ENCODE measurements around the gene OR4D5.

OR4D5 gene

DNA sequence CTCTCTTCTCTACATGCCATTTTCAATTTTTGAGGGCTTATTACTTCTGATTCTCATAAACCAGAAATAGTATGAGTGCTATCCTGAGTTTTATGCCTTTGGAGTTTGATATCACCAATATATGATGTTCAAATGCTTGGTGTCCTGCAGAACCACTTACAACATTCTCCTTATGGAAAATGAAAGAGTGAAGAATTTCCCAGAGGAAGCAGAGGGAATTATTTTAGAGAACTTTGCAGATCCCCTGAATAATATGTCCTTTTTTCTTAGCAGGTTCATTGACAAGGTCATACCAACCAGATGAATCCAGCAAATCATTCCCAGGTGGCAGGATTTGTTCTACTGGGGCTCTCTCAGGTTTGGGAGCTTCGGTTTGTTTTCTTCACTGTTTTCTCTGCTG lies at the start of gene OR4D5:
Gene OR4D5, plus strand, starts transcription at position 301 of the 400 bp plus-strand sequence. Its CDS starts 0 bp downstream, at position 301.
- DNase-seq: no peak

DNA sequence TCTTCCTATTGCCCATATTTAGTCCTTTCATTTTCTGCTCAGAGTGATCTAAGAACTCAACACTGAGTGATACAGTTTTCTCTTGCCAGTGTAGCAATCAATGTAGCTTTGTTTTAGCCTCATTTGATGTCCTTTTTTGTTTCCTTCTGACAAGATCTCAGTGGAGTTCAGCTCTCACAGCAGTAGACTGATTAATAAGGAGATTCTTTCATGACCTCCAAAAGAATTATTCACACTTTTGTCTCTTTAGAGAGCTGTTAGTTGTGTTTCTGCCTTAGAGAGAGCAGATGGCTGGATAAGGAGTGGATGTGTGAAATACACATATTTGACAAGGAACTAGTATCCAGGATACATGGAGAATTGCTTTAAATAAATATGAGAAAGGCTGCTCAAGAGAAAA lies 47.4 kb upstream of the OR4D5 start:
- DNase-seq: no peak

DNA sequence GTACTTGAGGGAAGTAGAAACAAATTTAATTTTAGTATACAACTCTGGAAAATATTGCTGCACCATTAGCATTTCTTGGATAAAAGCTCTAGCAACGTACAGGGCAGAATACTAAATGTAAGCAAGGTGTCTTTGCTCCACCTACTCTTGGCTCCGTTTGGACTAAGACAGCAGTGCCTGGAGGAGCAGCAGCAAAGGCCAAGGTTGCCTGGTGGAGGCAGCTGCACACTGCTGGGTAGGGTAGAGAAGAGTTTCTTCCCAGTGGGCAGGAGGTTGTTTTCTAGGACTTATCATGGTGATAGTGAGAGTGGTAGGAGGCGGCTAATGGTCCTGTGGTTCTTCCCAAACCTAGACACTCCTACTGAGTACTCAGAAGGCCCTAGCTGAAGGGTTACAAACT lies 39.6 kb upstream of the OR4D5 start:
- no peak for DNase-seq

DNA sequence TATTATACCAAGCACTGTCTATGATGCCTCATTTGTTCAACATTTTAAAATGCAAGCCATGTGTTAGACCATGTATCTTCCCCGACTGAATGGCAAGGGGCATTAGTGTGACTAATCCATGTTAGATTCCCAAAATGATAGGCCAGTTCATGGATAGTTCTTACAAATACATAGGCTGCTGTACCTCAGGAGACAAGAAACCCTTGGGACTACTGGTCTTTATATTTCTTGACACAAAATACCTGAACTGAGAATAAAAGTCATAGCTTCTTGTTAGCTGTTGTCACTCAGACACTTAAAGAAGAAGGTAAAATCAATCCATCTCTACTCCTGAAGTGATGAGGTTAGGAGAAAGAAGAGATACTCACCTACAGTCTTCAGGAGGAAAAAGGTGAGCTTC lies 37.5 kb upstream of the OR4D5 start, which contains the start of gene OR8D4:
Gene OR8D4, plus strand, starts transcription at position 301 of the 400 bp plus-strand sequence. CDS start 4,265 bp downstream, outside the sequence.
- DNase-seq: no peak

DNA sequence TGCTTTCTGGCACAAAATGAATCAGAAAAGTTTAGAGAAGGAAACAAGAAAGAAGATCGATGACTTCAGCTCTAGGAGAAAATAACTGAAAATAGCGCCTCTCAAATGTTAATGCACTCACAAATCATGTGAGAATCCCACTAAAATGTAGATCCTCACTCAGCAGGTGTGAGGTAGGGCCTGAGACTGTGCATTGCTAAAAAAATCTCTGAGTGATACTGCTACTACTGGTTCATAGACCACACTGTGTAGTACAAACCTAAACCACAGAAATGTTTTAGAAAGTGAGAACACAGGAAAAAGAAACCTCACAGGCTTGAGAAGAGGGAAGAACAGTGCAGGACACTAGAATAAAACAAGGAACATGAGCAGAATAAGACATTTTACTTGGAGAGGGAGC lies 35.5 kb upstream of the OR4D5 start:
- no peak for DNase-seq

DNA sequence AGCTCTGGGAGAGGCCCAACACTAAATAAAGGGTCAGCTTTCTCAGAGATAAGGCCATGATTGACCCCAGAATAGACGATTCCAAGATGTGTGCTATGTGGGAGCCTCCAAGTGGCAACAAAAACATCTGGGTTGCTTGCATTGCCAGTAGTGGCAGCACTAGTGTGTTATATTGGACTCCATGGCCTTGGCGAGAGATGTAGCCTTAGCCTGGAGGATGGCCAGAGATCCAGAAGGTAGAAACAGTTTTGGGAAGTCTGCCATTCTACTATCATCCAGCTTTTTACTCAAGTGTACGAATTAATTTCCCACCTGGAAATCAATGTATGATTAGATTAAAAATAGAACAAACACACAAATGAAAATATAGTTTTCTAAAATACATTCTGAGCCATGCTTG lies 34.5 kb upstream of the OR4D5 start:
- DNase-seq: no peak

DNA sequence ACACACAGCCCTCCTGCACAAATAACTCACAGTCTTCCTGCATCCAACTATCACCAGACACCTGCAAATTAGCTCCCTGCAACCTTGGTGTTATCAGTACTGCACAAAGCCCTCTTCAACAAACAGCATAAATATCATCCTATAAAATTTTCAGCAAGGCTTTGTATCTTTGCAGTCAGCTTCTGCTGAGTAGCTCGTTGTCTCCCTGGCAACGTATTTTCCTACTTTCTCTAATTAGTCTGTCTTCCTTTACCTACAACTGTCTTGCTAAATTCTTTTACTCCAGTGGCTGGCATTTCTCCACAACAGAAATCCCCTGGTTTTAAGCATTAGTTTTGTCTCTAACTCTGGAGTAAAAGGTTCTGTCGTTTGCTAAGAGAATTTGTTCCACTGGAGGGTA lies 33.6 kb upstream of the OR4D5 start:
- no peak for DNase-seq

DNA sequence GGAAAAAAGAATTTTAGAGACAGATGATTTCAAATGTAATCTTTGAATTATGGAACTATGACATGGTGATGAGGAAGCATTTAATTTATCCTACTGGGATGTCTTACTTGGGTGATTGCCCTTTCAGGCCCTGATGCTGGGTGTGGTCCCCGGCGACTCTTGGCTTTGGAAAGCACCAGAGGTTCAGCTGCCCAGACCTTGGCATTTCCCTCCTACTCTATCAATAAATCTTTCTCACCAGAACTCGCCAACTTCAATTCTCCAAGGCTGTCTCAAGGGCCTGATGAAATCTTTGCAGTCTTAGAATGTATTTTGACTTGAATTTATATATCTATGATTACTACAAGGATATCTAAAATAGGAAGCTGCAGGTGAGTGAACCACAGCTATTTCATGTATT lies 18.5 kb upstream of the OR4D5 start:
- no peak for DNase-seq

DNA sequence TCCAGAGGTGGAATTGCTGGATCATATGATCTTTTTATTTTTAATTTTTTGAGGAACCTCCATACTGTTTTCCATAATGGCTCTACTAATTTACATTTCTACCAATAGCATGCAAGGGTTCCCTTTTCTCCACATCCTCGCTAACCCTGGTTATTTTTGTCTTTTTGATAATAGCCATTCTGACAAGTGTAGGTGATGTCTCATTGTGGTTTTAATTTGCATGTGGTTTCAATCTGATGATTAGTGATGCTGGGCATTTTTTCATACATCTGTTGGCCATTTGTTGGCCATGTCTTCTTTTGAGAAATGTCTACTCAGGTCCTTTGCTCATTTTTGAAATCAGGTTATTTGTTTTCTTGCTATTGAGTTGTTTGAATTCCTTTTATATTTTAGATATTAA lies 15.4 kb upstream of the OR4D5 start:
- no peak for DNase-seq

DNA sequence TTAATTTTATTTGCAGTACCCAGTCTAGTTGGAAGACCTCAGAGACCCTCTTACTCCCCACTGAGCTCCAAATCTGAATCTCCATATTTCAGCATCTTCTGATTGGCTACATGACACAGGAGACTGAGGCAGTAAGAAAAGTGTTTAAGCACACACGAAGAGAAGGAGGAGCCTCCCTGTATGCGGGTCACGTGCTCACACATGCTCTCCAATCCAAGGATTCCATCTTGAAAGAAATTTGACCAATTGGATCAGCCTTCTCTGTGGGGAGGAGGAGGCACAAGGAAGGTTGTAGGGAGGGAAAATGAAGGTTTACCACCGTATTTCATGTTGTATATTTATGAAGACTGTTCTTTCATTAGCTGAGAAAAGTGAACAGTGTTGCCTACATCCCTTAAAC lies 3.0 kb downstream of the OR4D5 start:
- no peak for DNase-seq

DNA sequence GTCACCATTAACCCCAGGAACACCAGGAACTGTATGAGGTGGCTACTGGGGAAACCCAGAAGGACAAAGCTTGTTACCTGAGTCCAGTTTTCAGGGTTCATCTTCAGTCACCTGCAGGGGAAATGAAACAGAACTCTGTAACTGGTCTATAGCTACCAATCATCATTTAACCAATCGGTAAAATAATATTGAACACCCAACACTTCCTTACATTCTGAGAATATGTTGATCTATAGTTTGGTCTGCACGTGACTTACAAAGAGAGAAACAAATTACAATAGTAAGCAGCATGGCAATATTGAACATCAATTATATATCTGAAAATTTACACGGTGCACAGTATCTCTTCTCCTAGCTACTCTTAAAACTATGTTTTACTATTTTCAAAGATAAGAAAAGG lies 4.3 kb downstream of the OR4D5 start, which contains the start of gene OR6T1:
Gene OR6T1, minus strand, starts transcription at position 101 of the 400 bp plus-strand sequence. Its CDS starts 0 bp downstream, at position 101.
- no peak for DNase-seq

DNA sequence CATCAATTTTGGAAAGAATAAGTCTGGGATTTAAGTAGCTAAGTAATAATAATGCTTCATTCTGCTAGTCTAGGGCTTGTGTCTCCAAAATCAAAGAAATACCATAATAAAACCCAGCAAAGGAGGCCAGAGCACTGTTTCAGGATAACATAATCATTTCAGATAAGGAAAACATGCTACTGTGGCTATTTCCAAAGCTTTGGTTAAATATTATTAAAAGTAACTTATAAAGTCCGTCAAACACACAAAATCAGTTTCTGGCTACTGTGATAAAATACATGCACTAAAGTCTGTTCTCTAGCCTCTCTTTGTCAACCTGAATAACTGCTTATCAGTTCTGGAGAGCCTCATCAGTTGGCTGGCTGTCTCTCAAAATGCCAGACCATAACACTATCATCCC lies 5.7 kb downstream of the OR4D5 start:
- no peak for DNase-seq

DNA sequence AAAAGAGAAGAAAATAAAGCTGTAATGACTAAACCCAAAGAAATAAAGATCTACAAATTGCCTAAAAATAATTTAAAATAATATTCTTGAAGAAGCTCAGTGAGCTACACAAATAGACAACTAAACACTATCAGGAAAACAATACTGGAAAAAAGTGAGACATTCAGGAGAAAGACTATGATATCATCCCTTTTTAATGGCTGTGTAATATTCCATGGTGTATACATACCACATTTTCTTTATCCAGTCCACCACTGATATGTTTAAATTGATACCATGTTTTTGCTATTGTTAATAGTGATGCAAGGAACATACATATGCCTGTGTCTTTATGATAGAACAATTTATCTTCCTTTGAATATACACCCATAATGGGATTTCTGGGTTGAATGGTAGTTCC lies 17.3 kb downstream of the OR4D5 start:
- no peak for DNase-seq

DNA sequence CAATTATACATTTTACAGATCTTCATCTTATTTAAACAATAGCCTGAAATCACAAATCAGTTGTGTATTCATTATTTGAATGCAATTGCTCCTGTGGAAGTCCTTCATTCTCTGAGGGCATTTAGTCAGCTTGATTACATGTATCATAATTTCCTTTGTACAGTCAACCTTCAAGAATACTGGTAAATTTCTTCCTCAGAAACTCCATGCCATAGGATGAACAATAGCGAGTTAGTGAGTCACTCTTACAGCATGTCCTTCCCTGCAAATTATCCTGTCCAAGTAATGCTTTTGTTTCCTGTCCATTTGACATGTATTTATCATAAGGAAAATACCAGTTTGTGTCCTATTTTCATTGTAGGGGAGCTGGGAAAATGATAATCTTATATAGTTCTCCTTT lies 34.4 kb downstream of the OR4D5 start:
- no peak for DNase-seq

DNA sequence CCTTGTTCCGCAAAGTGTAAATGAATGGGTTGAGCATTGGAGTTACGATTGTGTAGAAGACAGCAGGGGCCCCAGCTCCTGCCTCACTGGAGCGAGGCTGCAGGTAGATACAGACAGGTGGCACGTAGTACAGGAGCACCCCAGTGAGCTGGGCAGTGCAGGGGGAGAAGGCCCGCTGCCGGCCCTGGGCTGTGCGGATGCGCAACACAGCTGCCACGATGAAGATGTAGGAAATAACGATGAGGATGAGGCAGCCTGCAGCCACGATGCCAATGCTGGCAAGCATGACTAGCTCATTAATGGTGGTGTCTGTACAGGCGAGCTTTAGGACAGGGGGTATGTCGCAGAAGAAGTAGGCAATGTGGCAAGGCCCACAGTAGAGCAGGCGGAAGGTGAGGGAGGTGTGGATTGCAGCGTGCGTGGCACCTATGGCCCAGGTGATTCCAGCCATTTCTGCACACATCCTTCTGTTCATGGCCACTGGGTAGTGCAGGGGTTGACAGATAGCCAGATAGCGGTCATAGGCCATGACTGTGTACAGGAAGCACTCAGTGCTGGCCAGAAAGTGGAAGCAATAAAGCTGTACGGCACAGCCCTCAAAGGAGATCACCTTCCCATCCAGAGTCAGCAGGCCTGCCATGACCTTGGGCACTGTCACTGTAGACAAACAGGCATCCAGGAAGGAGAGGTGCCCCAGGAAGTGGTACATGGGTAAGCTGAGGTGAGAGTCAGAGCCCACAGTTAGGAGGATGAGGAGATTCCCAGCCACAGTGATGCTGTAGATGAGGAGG lies 37.5 kb downstream of the OR4D5 start:
- no peak for DNase-seq

DNA sequence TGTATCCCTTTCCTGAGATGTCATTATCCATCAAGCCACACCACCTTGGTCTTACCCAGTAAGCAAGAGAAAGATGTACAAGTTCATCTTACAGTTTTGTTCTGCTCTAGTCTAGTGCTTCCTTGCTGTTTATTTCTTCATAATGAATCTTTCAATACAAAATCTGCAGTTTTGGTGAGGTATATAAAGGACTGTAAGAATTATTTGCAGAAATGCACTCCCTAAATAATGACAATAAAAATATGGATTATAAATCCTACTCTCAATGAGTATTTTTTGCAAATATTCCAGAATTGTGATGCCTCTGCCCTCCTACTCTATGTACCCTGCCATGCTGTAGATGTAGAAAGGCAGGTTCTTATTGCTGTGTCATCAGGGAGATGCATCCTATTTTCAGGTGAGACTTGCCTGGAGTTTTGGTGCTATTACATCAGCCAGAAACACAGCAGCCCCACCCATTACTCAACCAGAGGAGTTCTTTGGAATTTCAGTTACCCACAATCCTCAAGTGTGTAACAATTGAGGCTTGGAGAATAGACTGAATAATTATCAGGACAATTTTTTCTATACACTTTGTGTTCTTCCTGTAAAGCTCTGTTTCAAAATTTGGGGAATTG lies 38.4 kb downstream of the OR4D5 start, which contains the start of gene OR10S1:
Gene OR10S1, minus strand, starts transcription at position 51 of the 617 bp plus-strand sequence. CDS start 117 bp downstream, outside the sequence.
- no peak for DNase-seq

DNA sequence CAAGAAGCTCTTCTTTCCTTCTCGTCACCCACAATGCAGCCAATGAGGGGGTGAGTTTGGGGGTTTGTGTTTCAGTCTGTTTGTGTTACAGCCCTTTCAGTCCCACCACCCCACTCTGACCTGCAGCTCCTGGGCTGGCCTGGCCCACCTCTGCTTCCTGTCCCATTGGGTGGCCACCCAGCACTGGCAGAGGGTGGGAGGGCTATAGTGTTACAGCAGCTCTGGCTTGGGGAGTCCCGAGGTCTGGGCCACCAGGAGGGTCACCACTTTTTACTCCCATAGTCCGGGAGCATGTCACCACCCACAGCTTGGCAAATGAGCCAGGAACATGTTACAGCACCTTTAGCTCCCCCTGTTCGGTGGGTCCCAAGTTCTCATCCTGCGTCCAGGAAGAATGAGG lies 39.9 kb downstream of the OR4D5 start:
- DNase-seq: no peak
